BJ (cell line): ENCODE results near the gene ELFN1. TPM values are rescaled to one million over a fixed set of nuclear protein-coding genes. Genes with fewer than 3 reads are reported as not detected.

Experiments
- CTCF ChIA-PET: fragments of 350-600 bp; formaldehyde crosslinking; extraction: SDS; loops from one replicate; lab custom pipeline; 2021; ENCODE audit warnings: antibody characterized with exemption, inconsistent platforms; lab: Yijun Ruan, JAX
- POLR2A ChIA-PET: fragments of 300-600 bp; sonication (Branson Sonifier 250); formaldehyde crosslinking; extraction: SDS; loops from one replicate; lab custom pipeline; 2021; ENCODE audit warnings: antibody characterized with exemption; lab: Charles Lee
- DNase-seq: peaks from one replicate; pipeline ENCODE4 v3.0.0-alpha.2; 2011; ENCODE audit warnings: low read depth
- H3K27me3 ChIP-seq: 2 replicates; pipeline ENCODE4 v1.6.0; 2011; ENCODE audit warnings: low read length; ENCODE audit not compliant: control insufficient read depth, insufficient read depth
- H3K36me3 ChIP-seq: 2 replicates; pipeline ENCODE4 v1.5.1; 2011; ENCODE audit warnings: low read length; ENCODE audit not compliant: control insufficient read depth, insufficient read depth
- H3K4me3 ChIP-seq: 2 replicates; pipeline ENCODE4 v1.5.1; 2011; ENCODE audit warnings: low read depth, mild to moderate bottlenecking, control low read depth, low read length
- polyA plus RNA-seq: library from polyadenylated mRNA; depleted of rRNA; stranded (reverse); fragments of >200 nt; gene quantifications from 2 replicates; pipeline ENCODE4 v1.2.3, GENCODE V29; 2011
- TF ChIP-seq, protein P1 (sequence below): IDR thresholded peaks from 2 replicates; pipeline ENCODE4 v1.5.1; 2011; ENCODE audit warnings: low read depth, mild to moderate bottlenecking, control low read depth, inconsistent platforms, low read length, moderate library complexity; ENCODE audit not compliant: insufficient read depth

The ELFN1 gene
- polyA plus RNA-seq, 1 experiment, result 1.7 TPM

DNA sequence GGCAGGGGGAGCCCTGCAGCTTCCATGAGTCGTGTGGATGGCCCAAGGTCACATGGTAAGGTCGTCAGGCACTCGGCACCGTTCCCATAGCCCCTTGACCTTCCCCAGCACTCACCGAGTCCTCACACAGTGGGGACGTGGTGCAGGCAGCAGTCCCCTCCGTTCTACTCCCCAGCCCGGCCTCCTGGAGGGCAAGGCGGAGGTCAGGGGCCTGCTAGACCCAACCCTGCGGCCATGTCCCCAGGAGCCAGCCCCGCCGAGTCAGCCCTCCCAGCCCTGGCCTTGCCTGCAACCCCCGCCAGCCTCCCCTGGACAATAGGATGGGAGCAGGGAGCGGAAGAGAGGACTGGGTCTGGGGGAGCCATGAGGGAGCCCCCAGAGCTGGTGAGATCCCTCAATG lies 65.2 kb downstream of the ELFN1 start:
- H3K36me3 ChIP-seq, result no peaks in the 10 kb centered on the region
- no peak for DNase-seq
- CTCF ChIA-PET, result no interaction called here
- H3K4me3 ChIP-seq, result no peak overlapping the region
- H3K27me3 ChIP-seq, result no peaks in the 10 kb centered on the region; the same call in 1 of the 2 replicates
- POLR2A ChIA-PET, result no interaction called here
- TF ChIP-seq, protein P1, sequence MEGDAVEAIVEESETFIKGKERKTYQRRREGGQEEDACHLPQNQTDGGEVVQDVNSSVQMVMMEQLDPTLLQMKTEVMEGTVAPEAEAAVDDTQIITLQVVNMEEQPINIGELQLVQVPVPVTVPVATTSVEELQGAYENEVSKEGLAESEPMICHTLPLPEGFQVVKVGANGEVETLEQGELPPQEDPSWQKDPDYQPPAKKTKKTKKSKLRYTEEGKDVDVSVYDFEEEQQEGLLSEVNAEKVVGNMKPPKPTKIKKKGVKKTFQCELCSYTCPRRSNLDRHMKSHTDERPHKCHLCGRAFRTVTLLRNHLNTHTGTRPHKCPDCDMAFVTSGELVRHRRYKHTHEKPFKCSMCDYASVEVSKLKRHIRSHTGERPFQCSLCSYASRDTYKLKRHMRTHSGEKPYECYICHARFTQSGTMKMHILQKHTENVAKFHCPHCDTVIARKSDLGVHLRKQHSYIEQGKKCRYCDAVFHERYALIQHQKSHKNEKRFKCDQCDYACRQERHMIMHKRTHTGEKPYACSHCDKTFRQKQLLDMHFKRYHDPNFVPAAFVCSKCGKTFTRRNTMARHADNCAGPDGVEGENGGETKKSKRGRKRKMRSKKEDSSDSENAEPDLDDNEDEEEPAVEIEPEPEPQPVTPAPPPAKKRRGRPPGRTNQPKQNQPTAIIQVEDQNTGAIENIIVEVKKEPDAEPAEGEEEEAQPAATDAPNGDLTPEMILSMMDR, result no peak

DNA sequence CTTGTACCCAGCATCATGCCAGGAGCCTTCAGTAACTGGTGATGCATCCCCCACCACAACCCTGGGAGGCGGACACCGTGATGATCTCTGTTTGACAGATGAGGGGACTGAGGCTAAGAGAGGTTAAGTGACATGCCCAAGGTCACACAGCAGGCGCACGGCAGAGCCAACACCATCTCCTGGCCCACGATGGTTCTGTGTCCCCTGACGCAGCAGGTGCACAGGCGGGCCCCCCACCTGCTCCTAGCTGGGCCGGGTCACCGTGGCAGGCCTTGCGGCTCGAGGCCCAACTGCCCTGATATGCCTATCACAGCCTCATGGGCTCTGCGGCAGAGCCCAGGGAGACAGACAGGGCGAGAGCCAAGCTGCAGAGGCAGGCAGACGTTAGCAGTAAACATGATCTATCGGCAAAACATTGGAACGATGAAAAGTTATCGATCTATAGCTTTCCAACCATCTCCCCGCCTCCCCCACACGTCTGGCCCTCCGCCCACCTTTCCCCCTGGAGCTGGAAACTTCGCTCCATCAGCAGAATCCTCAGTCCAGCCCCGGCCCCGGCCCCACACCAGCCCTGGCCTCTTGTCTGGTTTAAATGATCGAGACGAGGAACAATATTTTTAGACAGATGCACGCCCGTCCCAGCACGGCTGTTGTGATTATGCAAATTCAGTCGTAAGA lies 65.9 kb downstream of the ELFN1 start:
- TF ChIP-seq, protein P1, result no peak
- ChIA-PET POLR2A (no interaction called here), CTCF (no interaction called here)

DNA sequence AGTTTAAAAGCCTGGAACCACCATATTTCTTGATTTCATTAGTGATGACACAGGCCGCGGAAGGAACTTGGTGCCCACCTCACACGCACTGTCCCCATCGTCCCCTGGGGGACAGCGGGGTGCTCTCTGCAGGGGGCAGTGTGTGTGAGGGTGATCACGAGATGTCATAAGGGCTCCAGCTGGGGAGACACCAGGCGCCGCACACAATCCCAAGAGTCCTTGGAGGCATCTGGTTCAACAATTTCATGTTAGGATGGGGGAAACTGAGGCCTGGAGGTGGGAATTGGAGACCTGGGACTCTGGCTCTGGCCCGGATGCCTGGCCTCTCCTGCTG lies 66.4 kb downstream of the ELFN1 start:
- Histone ChIP-seq H3K4me3 (no peak overlapping the region), H3K36me3 (no peaks in the 10 kb centered on the region), H3K27me3 (no peaks in the 10 kb centered on the region; the same call in 1 of the 2 replicates)
- POLR2A ChIA-PET, result no interaction called here
- CTCF ChIA-PET, result no interaction called here
- TF ChIP-seq, protein P1, result no peak
- DNase-seq, result no peak

More for the DNA sequence above, 65.9 kb downstream of the ELFN1 start:
- Histone ChIP-seq H3K4me3 (no peak overlapping the region), H3K36me3 (no peaks in the 10 kb centered on the region), H3K27me3 (no peaks in the 10 kb centered on the region; the same call in 1 of the 2 replicates)
- no peak for DNase-seq

DNA sequence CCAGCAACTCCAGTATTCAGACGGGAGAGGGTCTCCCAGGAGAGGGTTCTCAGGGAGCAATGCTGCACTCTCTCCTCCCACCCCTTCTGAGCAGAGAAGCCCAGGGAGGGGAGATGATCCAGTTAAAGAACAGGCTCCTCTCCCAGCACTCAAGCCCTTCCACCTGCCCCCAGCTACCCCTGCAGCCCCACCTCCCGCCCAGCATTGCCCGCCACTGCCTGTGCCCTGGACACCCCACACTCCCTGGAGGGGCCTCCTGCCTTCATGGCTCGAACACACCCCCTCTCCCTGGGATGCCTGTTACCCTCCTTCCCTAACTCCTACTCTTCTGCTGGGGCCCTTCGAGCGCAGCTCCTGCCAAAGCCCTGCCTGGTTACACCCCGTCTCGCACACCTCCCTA lies 66.8 kb downstream of the ELFN1 start:
- ChIA-PET POLR2A (no interaction called here), CTCF (no interaction called here)
- no peaks in the 10 kb centered on the region for H3K36me3 ChIP-seq
- no peaks in the 10 kb centered on the region; the same call in 1 of the 2 replicates for H3K27me3 ChIP-seq
- H3K4me3 ChIP-seq, result no peak overlapping the region
- DNase-seq, result no peak
- TF ChIP-seq, protein P1, result no peak

DNA sequence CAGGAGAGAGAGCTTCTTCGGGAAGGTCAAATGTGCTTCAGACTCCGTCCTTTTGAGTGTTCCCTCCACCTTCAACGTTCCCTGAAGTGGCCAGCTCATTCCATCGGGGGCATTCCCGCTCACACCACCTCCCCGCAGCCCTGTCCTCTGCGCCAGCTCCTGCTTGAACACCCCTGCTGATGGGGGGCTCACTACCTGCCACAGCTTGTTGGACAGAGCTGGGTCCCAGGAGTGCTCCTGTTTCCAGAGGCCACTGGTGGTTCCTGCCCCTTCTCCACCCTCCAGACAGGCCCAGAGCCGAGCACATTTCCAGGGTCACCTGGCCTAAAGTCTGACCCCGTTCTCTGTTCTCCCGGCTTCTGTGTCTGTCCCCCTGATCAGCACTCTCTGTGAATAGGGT lies 67.4 kb downstream of the ELFN1 start:
- CTCF ChIA-PET, result no interaction called here
- Histone ChIP-seq H3K4me3 (no peak overlapping the region), H3K36me3 (no peaks in the 10 kb centered on the region), H3K27me3 (no peaks in the 10 kb centered on the region; the same call in 1 of the 2 replicates)
- POLR2A ChIA-PET, result no interaction called here
- DNase-seq, result no peak
- TF ChIP-seq, protein P1, result no peak
